GM23338 (cell line): Measurements from ENCODE around the gene LEFTY1.

Experiments
- CTCF ChIP-seq, 2 experiments: fragments of 200-600 bp in 1 of 2; sonication (generic) in 1 of 2; conservative IDR thresholded peaks; 2 replicates each; pipeline versions ENCODE4 v1.5.1 to v1.6.1; 2016 to 2017; ENCODE audit warnings: antibody characterized with exemption in 2 of 2, low read depth in 2 of 2, mild to moderate bottlenecking in 2 of 2, moderate library complexity in 1 of 2
- EZH2 ChIP-seq: fragments of 200-600 bp; sonication (generic); IDR thresholded peaks from one replicate; pipeline ENCODE4 v1.8.0; 2017; ENCODE audit warnings: antibody characterized with exemption, mild to moderate bottlenecking, low read depth; ENCODE audit not compliant: unreplicated experiment
- STAT1 ChIP-seq: IDR thresholded peaks from one replicate; pipeline ENCODE4 v1.6.1; 2016; ENCODE audit warnings: antibody characterized with exemption; ENCODE audit not compliant: unreplicated experiment

- TF ChIP-seq EZH2 (no peak), CTCF (conservative IDR thresholded peaks at IDR 0.05; ENCODE audit: low read depth in 2 of 2) (no peak), STAT1 (no peak)
These were observed 45.5 kb downstream of the LEFTY1 start for GRCh38 chr1:225843426-225843795.
